ENCODE measurements around the gene GOLT1A.

The GOLT1A gene

DNA sequence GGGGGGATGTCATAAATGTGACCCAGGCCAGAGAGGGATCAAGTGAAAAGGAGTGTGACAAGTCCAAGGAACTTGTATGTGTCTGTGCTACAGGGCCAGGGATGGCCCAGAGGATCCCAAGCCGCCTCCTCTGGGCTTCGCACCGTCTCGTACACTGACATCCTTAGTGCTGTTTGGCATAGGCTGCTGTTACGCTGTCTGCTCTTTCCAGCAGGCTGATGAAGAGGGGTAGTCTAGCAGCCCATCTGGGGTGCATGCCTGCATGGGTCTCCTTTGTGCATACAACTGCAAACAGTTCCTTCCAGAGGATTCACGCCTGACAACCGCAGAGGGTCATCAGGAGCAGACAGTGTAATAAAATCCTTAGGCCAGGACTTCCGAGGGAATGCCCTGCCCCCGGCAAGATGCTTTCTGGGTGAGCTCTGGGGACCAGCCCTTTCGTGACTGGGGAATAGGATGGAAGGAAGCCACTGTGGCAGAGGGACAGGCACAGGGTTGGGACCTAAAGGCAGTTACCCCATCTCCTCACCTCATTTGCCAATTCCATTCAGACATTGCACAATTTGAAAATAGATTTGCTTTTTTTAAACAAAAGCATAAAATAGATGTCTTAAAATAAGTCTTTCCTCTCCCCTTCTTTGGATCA lies 6.3 kb upstream of the GOLT1A start:
- Mint-ChIP-seq H3K4me1 (peaks cover 23% of the 10 kb centered on the region), H3K36me3 (ENCODE audit: low read depth) (no peaks in the 10 kb centered on the region), H3K9me3 (no peaks in the 10 kb centered on the region), H3K4me3 (no peak overlapping the region), H3K27ac (no peak overlapping the region), H3K27me3 (ENCODE audit: low read depth, poor library complexity) (peaks cover 34% of the 10 kb centered on the region)
- TF ChIP-seq, protein P1, sequence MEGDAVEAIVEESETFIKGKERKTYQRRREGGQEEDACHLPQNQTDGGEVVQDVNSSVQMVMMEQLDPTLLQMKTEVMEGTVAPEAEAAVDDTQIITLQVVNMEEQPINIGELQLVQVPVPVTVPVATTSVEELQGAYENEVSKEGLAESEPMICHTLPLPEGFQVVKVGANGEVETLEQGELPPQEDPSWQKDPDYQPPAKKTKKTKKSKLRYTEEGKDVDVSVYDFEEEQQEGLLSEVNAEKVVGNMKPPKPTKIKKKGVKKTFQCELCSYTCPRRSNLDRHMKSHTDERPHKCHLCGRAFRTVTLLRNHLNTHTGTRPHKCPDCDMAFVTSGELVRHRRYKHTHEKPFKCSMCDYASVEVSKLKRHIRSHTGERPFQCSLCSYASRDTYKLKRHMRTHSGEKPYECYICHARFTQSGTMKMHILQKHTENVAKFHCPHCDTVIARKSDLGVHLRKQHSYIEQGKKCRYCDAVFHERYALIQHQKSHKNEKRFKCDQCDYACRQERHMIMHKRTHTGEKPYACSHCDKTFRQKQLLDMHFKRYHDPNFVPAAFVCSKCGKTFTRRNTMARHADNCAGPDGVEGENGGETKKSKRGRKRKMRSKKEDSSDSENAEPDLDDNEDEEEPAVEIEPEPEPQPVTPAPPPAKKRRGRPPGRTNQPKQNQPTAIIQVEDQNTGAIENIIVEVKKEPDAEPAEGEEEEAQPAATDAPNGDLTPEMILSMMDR (IDR thresholded peaks at IDR 0.05) = no peak
- DNase-seq = peak; percentile 28

DNA sequence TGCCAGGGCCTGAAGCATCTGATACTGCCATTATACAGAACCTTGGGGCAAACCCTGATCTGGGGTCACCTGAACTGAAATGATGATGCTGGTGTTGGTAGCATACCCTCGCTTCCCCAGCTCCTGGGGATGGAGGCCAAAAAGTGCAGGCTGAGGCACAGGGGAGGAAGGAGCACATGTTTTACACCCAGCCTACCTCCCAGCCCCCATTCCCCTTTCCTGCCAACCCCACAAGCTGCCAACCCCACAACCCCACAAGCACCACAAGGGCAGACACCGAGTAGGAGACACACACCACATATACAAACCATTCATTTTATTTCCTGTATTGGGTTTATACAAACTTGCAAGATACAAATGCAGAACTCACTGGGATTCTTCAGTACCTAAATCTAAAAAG lies 4.8 kb upstream of the GOLT1A start:
- TF ChIP-seq, protein P1 (IDR thresholded peaks at IDR 0.05) = no peak
- no peak for DNase-seq
- Mint-ChIP-seq H3K27me3 (ENCODE audit: low read depth, poor library complexity) (peaks cover 34% of the 10 kb centered on the region), H3K4me3 (no peak overlapping the region), H3K4me1 (peaks cover 29% of the 10 kb centered on the region), H3K9me3 (no peaks in the 10 kb centered on the region), H3K36me3 (ENCODE audit: low read depth) (no peaks in the 10 kb centered on the region), H3K27ac (no peak overlapping the region)

DNA sequence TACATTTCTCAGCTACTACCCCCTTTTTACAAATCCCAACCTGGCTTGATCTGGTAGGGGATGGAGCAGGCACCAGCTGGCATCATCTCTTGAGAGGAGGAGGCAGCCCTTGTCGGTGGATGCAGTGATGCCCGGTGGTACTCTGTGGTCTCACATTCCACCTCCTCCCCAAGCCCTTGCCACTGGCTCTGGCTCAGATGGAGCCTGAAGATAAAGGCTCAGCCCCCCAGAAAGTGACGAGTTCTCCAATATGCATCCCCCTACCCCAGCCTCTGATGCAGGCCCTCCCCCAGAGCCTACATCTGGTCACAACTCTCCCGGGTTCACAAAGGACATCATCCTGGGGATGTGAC lies 3.8 kb upstream of the GOLT1A start:
- Mint-ChIP-seq H3K9me3 (no peaks in the 10 kb centered on the region), H3K4me1 (peaks cover 25% of the 10 kb centered on the region), H3K27ac (no peak overlapping the region), H3K36me3 (ENCODE audit: low read depth) (no peaks in the 10 kb centered on the region), H3K4me3 (no peak overlapping the region), H3K27me3 (ENCODE audit: low read depth, poor library complexity) (peaks cover 27% of the 10 kb centered on the region)
- TF ChIP-seq, protein P1 (IDR thresholded peaks at IDR 0.05) = no peak
- no peak for DNase-seq

DNA sequence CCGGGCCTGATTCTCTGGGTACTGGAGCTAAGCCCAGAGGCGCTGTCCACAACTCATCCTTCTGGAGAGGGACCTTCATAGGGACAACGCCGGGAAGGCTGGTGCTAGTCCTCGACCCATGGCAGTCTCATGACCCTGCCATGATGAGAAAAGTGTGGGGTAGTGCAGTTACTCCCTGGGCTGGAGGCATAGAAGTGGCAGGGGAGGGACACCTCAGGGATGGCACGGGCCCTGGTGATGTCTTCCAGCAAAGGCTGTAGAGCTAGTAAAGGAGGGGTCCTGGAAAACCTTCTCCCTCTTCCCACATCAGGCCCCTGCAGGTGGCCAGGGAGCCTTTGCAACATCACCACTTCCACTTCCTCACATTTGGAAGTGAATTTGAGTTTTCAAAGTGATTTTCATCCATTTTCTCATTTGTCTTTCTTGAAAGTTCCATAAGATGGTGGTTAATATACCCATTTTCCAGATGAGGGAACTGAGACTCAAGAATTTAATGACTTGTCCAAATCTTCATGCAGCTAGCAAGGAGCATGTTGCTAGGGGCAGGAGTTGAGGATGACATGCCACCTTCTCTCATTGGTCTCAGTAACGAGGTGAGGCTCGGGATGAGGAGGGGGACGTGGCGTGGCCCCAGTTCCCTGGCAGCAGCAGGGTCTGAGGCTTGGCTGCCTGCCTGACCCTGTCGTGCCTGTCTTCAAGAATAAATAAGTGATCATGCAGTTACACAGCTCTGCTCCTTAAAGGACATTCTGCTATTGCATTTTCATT lies 3.3 kb upstream of the GOLT1A start:
- TF ChIP-seq, protein P1 (IDR thresholded peaks at IDR 0.05) = no peak
- peaks cover 25% of the 10 kb centered on the region for H3K4me1 Mint-ChIP-seq
- H3K27ac Mint-ChIP-seq = no peak overlapping the region
- no peak for DNase-seq
- H3K36me3 Mint-ChIP-seq (ENCODE audit: low read depth) = no peaks in the 10 kb centered on the region
- peaks cover 26% of the 10 kb centered on the region for H3K27me3 Mint-ChIP-seq (ENCODE audit: low read depth, poor library complexity)
- H3K9me3 Mint-ChIP-seq = no peaks in the 10 kb centered on the region
- no peak overlapping the region for H3K4me3 Mint-ChIP-seq

DNA sequence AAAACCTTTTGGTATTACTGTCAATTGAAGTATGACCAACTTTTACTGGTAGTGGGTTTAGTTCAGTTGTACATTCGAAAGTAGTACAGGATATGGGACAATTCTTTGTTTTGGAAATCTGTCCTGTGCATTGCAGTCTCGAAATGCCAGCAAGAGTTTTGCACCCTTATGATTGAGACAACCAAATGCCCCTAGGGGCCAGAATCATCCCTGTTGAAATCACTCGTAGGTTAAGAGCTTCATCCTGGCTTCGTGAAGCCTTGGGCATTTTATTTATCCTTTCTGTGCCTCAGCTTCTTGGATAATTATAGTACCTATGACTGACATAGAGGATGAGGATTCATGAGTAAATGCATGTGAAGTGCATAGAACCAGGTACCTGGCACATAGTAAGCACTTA lies 2.4 kb upstream of the GOLT1A start:
- no peaks in the 10 kb centered on the region for H3K36me3 Mint-ChIP-seq (ENCODE audit: low read depth)
- peaks cover 24% of the 10 kb centered on the region for H3K27me3 Mint-ChIP-seq (ENCODE audit: low read depth, poor library complexity)
- DNase-seq = no peak
- H3K4me1 Mint-ChIP-seq = peaks cover 25% of the 10 kb centered on the region
- no peak overlapping the region for H3K27ac Mint-ChIP-seq
- H3K9me3 Mint-ChIP-seq = no peaks in the 10 kb centered on the region
- no peak overlapping the region for H3K4me3 Mint-ChIP-seq
- TF ChIP-seq, protein P1 (IDR thresholded peaks at IDR 0.05) = no peak

DNA sequence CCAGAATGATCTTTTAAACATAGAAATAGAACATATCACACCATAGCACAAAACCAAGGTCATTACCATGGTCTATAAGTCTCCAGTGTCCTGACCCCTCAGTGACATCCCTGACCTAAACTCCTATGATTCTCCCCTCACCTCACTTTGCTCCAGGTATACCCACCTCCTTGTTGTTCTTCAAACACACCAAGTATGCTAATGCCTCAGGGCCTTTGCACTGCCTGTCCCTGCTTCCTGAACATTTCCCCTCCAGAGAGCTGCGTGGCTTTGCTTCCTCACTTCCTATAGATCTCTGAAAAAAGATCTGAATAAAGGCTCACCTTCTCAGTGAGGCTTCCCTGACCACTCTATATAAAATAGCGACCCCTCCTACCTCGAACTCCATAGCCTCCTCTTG lies 1.1 kb downstream of the GOLT1A start:
- no peak overlapping the region for H3K4me3 Mint-ChIP-seq
- TF ChIP-seq, protein P1 (IDR thresholded peaks at IDR 0.05) = no peak
- no peak for DNase-seq
- H3K9me3 Mint-ChIP-seq = no peaks in the 10 kb centered on the region
- H3K4me1 Mint-ChIP-seq = peaks cover 6% of the 10 kb centered on the region
- H3K36me3 Mint-ChIP-seq (ENCODE audit: low read depth) = no peaks in the 10 kb centered on the region
- no peak overlapping the region for H3K27ac Mint-ChIP-seq
- H3K27me3 Mint-ChIP-seq (ENCODE audit: low read depth, poor library complexity) = peaks cover 24% of the 10 kb centered on the region
